ENCODE measurements around the gene SUMO3. TPM values are rescaled to one million over a fixed set of nuclear protein-coding genes. Genes with fewer than 3 reads are reported as not detected.

Gene SUMO3
- total and polyA plus RNA-seq, 2 of the 8 experiments (the other 6 are each of a cell fraction or from before 2014, with no cell fraction given): 96.8 to 101 TPM

GRCh38 chr21:44763050-44763378 lies 54.8 kb downstream of the SUMO3 start (continued):
- no peak for TF ChIP-seq CTCF (IDR thresholded peaks at IDR 0.05; ENCODE audit: control extremely low read depth in 1 of 3, insufficient read depth in 1 of 3, low read depth in 1 of 3, low read length in 3 of 3)
- no peak for TF ChIP-seq EGR1 (IDR thresholded peaks at IDR 0.05; ENCODE audit: borderline replicate concordance, low read depth, low read length)
